ENCODE measurements around the gene TUBB3. TPM values are rescaled to one million over a fixed set of nuclear protein-coding genes. Genes with fewer than 3 reads are reported as not detected.
"Not testable (repeated sequence)": the region's sequence is repeated elsewhere in the genome, so short reads cannot be mapped to it uniquely, and the experiment has no call there.

Gene TUBB3
- total RNA-seq (2022) (52.1 and 61.5 TPM in 2 replicates), Bru-seq, nascent RNA (percentile 29 among the genes with signal in this experiment), BruChase-seq, experiment 1, labeled RNA remaining after a 6-hour chase (percentile 39 among the genes with signal in this experiment), BruChase-seq, experiment 2, labeled RNA remaining after a 2-hour chase (percentile 31 among the genes with signal in this experiment)
- long read RNA-seq, transcript TUBB3-201 (4 exons, 1,769 nt) = major isoform, 36 of 59 reads
- long read RNA-seq, partial matches to known transcripts = 21 of 59 reads
- long read RNA-seq, other reads (novel, unspliced or antisense) = 0 of 59 reads

GRCh38 chr16:89922884-89923639 lies at the start of gene TUBB3:
Gene TUBB3, plus strand, starts transcription at chr16:89923342. Its CDS starts 60 bp downstream, at chr16:89923402.
- H3K27me3 Mint-ChIP-seq (ENCODE audit: unreplicated experiment) = no peaks in the 10 kb centered on the region

DNA sequence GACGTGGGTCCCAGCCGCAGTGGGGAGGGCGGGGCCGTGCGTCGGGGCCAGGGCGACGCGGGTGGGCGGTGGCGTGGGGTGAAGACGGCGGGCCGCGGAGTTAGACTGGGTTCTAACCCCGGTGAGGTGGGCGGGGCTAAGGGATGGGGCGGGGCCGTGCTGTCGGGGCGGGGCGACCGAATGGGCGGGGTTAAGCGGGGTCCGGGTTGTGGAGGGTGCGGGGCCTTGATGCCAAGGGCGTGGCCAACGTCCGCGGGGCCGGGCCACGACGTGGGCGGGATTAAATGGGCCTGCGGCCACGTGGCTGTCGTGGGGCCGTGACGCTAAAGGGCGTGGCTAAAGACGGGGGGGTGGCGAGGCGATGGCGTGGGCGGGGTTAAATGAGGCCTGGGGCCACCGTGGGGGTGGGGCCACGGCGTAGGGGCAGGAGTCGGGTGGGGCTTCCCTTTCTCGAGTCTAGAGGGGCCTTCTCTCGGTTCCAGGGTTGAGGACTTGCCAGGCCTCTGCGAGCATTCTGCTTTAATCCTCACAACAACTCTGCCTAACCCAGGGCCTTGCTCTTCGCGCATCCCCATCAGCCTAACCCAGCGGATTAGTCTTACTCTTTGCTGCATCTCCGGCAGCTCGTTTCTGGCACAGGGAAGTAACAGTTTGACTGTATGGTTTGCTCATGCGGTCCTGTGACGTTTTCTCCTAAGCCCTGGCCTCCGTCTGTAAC lies 49.0 kb upstream of the TUBB3 start:
- Mint-ChIP-seq H3K36me3 (ENCODE audit: insufficient read depth, unreplicated experiment) (peaks cover 68% of the 10 kb centered on the region), H3K9me3 (ENCODE audit: low read depth, unreplicated experiment) (no peaks in the 10 kb centered on the region), H3K27ac (ENCODE audit: unreplicated experiment) (peak overlapping the region; percentile 93), H3K4me1 (ENCODE audit: low read depth, unreplicated experiment) (peaks cover 15% of the 10 kb centered on the region), H3K27me3 (ENCODE audit: unreplicated experiment) (no peaks in the 10 kb centered on the region), H3K4me3 (ENCODE audit: low read depth, unreplicated experiment) (peak overlapping the region; percentile 93)
- TF ChIP-seq CTCF (IDR thresholded peaks at IDR 0.05; ENCODE audit: unreplicated experiment) = no peak
- DNase-seq = peak; percentile 98
- CTCF ChIA-PET = interaction anchor here (0.6 to 1.7 kb wide), 7 partner anchors 10 to 145 kb away, joined by 3 to 8 read pairs (median 4); partner anchors contain the start of gene TUBB3
- BruUV-seq (replicated peaks) = no TSS peak
- intact Hi-C loops (cut with micrococcal nuclease; ENCODE audit: unreplicated experiment) = no loop called here

More at GRCh38 chr16:89922884-89923639, at the start of gene TUBB3:
- CTCF ChIA-PET = interaction anchor here (0.6 to 1.9 kb wide), 8 partner anchors 13 to 63 kb away, joined by 3 to 9 read pairs (median 4); partner anchors contain the start of gene TCF25
- Mint-ChIP-seq H3K4me3 (ENCODE audit: low read depth, unreplicated experiment) (peak within 1 kb of the TSS; percentile 76), H3K9me3 (ENCODE audit: low read depth, unreplicated experiment) (no peaks in the 10 kb centered on the region), H3K27ac (ENCODE audit: unreplicated experiment) (peak within 1 kb of the TSS; percentile 88), H3K4me1 (ENCODE audit: low read depth, unreplicated experiment) (peaks cover 18% of the 10 kb centered on the region), H3K36me3 (ENCODE audit: insufficient read depth, unreplicated experiment) (peaks cover 85% of the 10 kb centered on the region)
- BruUV-seq (replicated peaks) = no TSS peak
- peak; percentile 88 for DNase-seq
- intact Hi-C loops (cut with micrococcal nuclease; ENCODE audit: unreplicated experiment) = no loop called here
- no peak for TF ChIP-seq CTCF (IDR thresholded peaks at IDR 0.05; ENCODE audit: unreplicated experiment)

- BruUV-seq (replicated peaks); H3K9me3 Mint-ChIP-seq (ENCODE audit: low read depth, unreplicated experiment); H3K27ac Mint-ChIP-seq (ENCODE audit: unreplicated experiment); H3K27me3 Mint-ChIP-seq (ENCODE audit: unreplicated experiment); DNase-seq; intact Hi-C loops (cut with micrococcal nuclease; ENCODE audit: unreplicated experiment); CTCF ChIA-PET; H3K4me3 Mint-ChIP-seq (ENCODE audit: low read depth, unreplicated experiment): not testable (repeated sequence)
- Mint-ChIP-seq H3K36me3 (ENCODE audit: insufficient read depth, unreplicated experiment) (peaks cover 83% of the 10 kb centered on the region), H3K4me1 (ENCODE audit: low read depth, unreplicated experiment) (peaks cover 14% of the 10 kb centered on the region)
Observed at GRCh38 chr16:89879123-89879522, 44.0 kb upstream of the TUBB3 start.

GRCh38 chr16:89880477-89881367 lies 42.4 kb upstream of the TUBB3 start:
- no peaks in the 10 kb centered on the region for H3K9me3 Mint-ChIP-seq (ENCODE audit: low read depth, unreplicated experiment)
- H3K27ac Mint-ChIP-seq (ENCODE audit: unreplicated experiment) = no peak overlapping the region
- TF ChIP-seq CTCF (IDR thresholded peaks at IDR 0.05; ENCODE audit: unreplicated experiment) = no peak
- no TSS peak for BruUV-seq (replicated peaks)
- no peaks in the 10 kb centered on the region for H3K27me3 Mint-ChIP-seq (ENCODE audit: unreplicated experiment)
- H3K4me1 Mint-ChIP-seq (ENCODE audit: low read depth, unreplicated experiment) = no peaks in the 10 kb centered on the region
- H3K36me3 Mint-ChIP-seq (ENCODE audit: insufficient read depth, unreplicated experiment) = peaks cover 83% of the 10 kb centered on the region
- CTCF ChIA-PET = no interaction called here
- intact Hi-C loops (cut with micrococcal nuclease; ENCODE audit: unreplicated experiment) = no loop called here
- DNase-seq = no peak
- no peak overlapping the region for H3K4me3 Mint-ChIP-seq (ENCODE audit: low read depth, unreplicated experiment)
